Parathyroid adenoma (tissue), 2 donors: ENCODE results near the gene DCXR.

ENCODE experiments used
- H2AFZ ChIP-seq: fragments of 300-600 bp; sonication (generic); one replicate; pipeline ENCODE4 v1.7.0; 2017; ENCODE audit warnings: antibody characterized with exemption, mild to moderate bottlenecking
- H3K27ac ChIP-seq: fragments of 300-600 bp; sonication (generic); one replicate; pipeline ENCODE4 v1.7.0; 2017
- H3K27me3 ChIP-seq: fragments of 300-600 bp; sonication (generic); one replicate; pipeline ENCODE4 v1.7.0; 2017; ENCODE audit warnings: low read length; ENCODE audit not compliant: control insufficient read depth, insufficient read depth
- H3K36me3 ChIP-seq: fragments of 300-600 bp; sonication (generic); one replicate; pipeline ENCODE4 v1.7.0; 2017; ENCODE audit warnings: low read length; ENCODE audit not compliant: control insufficient read depth, insufficient read depth
- H3K4me1 ChIP-seq: fragments of 300-600 bp; sonication (generic); one replicate; pipeline ENCODE4 v1.7.0; 2017; ENCODE audit warnings: control low read depth
- H3K4me2 ChIP-seq: fragments of 300-600 bp; sonication (generic); one replicate; pipeline ENCODE4 v1.7.0; 2017; ENCODE audit warnings: low read length
- H3K4me3 ChIP-seq: fragments of 300-600 bp; sonication (generic); one replicate; pipeline ENCODE4 v1.7.0; 2017; ENCODE audit warnings: low read depth, low read length
- H3K79me2 ChIP-seq: fragments of 300-600 bp; sonication (generic); one replicate; pipeline ENCODE4 v1.7.0; 2017; ENCODE audit warnings: control low read depth
- H3K9ac ChIP-seq: fragments of 300-600 bp; sonication (generic); one replicate; pipeline ENCODE4 v1.7.0; 2017; ENCODE audit warnings: mild to moderate bottlenecking
- H3K9me3 ChIP-seq: fragments of 300-600 bp; sonication (generic); one replicate; pipeline ENCODE4 v1.7.0; 2017; ENCODE audit warnings: low read length; ENCODE audit not compliant: control insufficient read depth
- CTCF ChIP-seq: fragments of 300-600 bp; sonication (generic); IDR thresholded peaks from one replicate; pipeline ENCODE4 v1.7.0; 2017; ENCODE audit warnings: antibody characterized with exemption, mild to moderate bottlenecking
- donor health status: primary hyperparathyroidism.

Gene DCXR

DNA sequence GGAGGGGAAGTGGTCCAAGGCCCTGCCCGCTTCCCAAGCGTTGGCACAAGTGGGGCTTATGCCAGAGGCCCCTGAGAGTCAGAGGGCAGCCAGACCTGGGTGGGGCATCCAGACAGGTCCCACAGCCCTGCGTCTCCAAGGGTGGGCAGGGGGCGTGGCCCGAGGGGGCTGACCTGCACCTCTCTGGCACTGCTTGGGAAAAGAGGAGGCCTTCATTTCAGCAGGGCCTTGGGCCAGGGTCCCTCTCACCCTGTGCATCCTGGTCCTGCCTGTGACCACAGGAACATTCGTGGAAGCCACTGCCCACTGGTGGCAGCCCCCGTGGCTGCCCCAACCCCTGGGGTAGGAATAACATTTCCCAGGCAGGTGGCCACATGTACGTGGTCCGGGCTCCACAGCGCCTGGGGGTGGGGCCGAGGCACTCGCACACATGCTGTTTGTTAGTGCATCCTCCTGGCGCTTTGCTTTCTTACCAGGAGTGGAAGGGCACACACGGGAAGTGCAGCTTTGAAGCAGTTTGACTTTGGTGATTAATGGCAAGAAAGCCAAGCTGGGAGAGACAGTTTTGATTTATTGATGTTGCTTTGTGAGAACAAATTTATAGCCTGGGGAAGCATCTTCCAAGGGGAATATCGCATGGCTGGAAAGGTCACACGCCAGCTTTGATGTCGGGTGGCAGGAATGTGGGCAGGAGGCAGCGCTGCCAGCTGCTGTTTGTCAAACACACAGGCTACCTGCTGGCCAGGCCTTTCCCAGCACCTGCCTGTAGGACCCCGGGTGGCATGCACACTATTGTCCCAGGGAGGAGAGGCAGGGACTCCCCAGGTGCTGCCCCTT is 19.1 kb downstream of the DCXR start:
- H3K27ac ChIP-seq: no peak overlapping the region
- TF ChIP-seq CTCF: no peak
- no peak overlapping the region for H3K4me3 ChIP-seq
- H3K27me3 ChIP-seq: no peaks in the 10 kb centered on the region
- H3K9me3 ChIP-seq: no peaks in the 10 kb centered on the region
- H3K4me2 ChIP-seq: no peak overlapping the region
- no peaks in the 10 kb centered on the region for H3K79me2 ChIP-seq
- no peak overlapping the region for H3K9ac ChIP-seq
- H3K4me1 ChIP-seq: peaks cover 10% of the 10 kb centered on the region
- no peak overlapping the region for H2AFZ ChIP-seq
- H3K36me3 ChIP-seq: no peaks in the 10 kb centered on the region

DNA sequence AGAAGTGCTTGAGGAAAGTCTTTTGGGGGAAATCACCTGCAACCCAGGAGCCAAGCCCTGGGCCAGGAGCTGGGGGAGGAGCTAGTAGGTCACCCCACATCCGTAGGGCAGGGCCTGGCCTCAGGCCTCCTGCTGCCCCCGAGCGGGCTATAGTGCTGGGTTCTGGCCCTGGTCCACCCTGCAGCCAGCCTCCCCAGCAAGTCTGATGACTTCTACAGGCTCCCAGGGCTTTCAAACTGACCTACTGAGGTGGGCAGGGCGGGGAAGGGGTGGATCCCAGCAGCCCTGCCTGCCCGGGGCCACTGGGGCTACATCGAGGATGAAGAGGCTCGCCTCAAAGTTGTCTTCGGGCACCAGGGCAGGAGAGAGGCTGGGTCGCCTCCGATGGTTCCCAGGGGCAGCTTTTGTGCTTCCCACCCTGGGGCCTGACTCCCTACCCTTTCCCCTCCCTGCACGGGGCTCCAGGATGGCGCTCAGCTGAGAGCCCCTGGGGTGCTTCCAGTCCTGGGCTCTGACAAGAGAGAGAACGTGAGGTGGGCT is 19.8 kb downstream of the DCXR start:
- Histone ChIP-seq H3K4me3 (no peak overlapping the region), H3K27ac (no peak overlapping the region), H3K9me3 (no peaks in the 10 kb centered on the region), H3K79me2 (no peaks in the 10 kb centered on the region), H3K4me2 (no peak overlapping the region), H3K27me3 (no peaks in the 10 kb centered on the region), H3K9ac (no peak overlapping the region), H3K4me1 (peaks cover 10% of the 10 kb centered on the region), H2AFZ (no peak overlapping the region), H3K36me3 (no peaks in the 10 kb centered on the region)
- no peak for TF ChIP-seq CTCF

- no peaks in the 10 kb centered on the region for H3K27me3 ChIP-seq
- no peaks in the 10 kb centered on the region for H3K36me3 ChIP-seq
- H3K4me2 ChIP-seq: no peak overlapping the region
- H3K79me2 ChIP-seq: no peaks in the 10 kb centered on the region
- TF ChIP-seq CTCF: no peak
- H3K4me3 ChIP-seq: no peak overlapping the region
- no peak overlapping the region for H3K27ac ChIP-seq
- H3K9me3 ChIP-seq: no peaks in the 10 kb centered on the region
- H3K9ac ChIP-seq: no peak overlapping the region
- no peak overlapping the region for H2AFZ ChIP-seq
- H3K4me1 ChIP-seq: peaks cover 8% of the 10 kb centered on the region
Measured at GRCh38 chr17:82016875-82017459, 20.5 kb downstream of the DCXR start.

DNA sequence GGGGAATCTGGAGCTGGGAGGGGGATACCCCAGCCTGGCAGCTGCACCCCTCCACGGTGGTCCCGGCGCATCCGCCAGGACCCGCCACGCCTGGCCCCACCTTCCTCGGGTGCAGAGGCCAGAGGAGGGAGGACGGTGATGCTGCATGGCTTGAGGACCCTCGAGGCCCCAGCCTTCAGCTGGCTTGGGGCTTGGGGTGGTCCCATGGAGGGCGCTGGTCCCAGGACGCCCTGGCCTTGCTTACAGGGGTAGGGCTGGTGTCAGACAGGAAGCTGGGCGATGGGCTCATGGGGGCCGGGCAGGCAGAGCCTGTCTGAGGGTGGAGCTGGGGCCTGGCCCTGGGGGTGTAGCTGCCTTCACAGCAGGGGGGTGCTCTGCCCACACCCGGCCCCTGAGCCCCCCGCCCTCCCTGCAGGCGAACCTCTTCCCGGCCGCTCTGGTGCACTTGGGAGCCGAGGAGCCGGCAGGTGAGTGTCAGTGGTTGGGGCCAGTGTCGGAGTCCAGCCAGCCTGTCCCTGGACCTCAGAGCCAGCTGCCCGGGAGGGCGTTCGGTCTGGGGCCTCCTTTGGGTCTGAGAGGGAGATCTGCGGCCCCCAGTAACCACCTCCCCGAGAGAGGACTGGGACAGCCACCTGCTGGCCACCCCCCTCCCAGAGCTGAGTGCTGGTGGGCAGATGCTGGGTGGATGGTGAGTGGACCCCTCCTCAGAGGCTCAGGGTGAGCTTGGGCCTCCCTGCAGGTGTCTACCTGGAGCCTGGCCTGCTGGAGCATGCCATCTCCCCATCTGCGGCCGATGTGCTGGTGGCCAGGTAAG is 21.2 kb downstream of the DCXR start:
- H2AFZ ChIP-seq: no peak overlapping the region
- H3K4me2 ChIP-seq: no peak overlapping the region
- no peak overlapping the region for H3K4me3 ChIP-seq
- no peak for TF ChIP-seq CTCF
- no peaks in the 10 kb centered on the region for H3K27me3 ChIP-seq
- no peak overlapping the region for H3K27ac ChIP-seq
- H3K36me3 ChIP-seq: no peaks in the 10 kb centered on the region
- no peaks in the 10 kb centered on the region for H3K9me3 ChIP-seq
- no peak overlapping the region for H3K9ac ChIP-seq
- H3K4me1 ChIP-seq: peaks cover 1% of the 10 kb centered on the region
- no peaks in the 10 kb centered on the region for H3K79me2 ChIP-seq
